HepG2 (cell line): Measurements from ENCODE around the gene IGLL1. TPM values are rescaled to one million over a fixed set of nuclear protein-coding genes. Genes with fewer than 3 reads are reported as not detected.
A peak's percentile ranks its signal among the peaks of the same experiment; 100 is the strongest.

Experiments
- CCDC6 ChIP-seq: sonication (generic); formaldehyde crosslinking; IDR thresholded peaks from 2 replicates; pipeline ENCODE4 v1.8.1; 2022; ENCODE audit warnings: mild to moderate bottlenecking, missing genetic modification reagents, moderate library complexity
- CREM ChIP-seq, 2 experiments: sonication (generic) in 1 of 2; formaldehyde crosslinking in 1 of 2; IDR thresholded peaks; 2 replicates each; pipeline versions ENCODE4 v1.4.0 to v1.6.1; 2016 to 2020; ENCODE audit warnings: antibody characterized with exemption in 1 of 2, mild to moderate bottlenecking in 1 of 2, missing genetic modification reagents in 1 of 2
- FOXA1 ChIP-seq, 2 experiments: fragments of 450-650 bp in 1 of 2; sonication (generic) in 1 of 2; formaldehyde crosslinking in 1 of 2; IDR thresholded peaks; 2 replicates each; pipeline versions ENCODE4 v1.4.0 to v1.6.1; 2016 to 2020; ENCODE audit warnings: missing genetic modification reagents in 1 of 2
- FOXC1 ChIP-seq: sonication (generic); formaldehyde crosslinking; IDR thresholded peaks from 2 replicates; pipeline ENCODE4 v1.8.0; 2022; ENCODE audit warnings: mild to moderate bottlenecking, missing genetic modification reagents, borderline replicate concordance
- JDP2 ChIP-seq: sonication (generic); formaldehyde crosslinking; IDR thresholded peaks from 2 replicates; pipeline ENCODE4 v1.8.1; 2022; ENCODE audit warnings: missing genetic modification reagents, borderline replicate concordance
- KLF15 ChIP-seq: sonication (generic); formaldehyde crosslinking; IDR thresholded peaks from 2 replicates; pipeline ENCODE4 v1.8.1; 2023; ENCODE audit warnings: borderline replicate concordance, mild to moderate bottlenecking, inconsistent platforms, missing genetic modification reagents, mixed read lengths
- KLF16 ChIP-seq, 2 experiments: sonication (generic) in 1 of 2; formaldehyde crosslinking in 1 of 2; IDR thresholded peaks; 2 replicates each; pipeline versions ENCODE4 v1.6.1 to v1.8.0; 2016 to 2023; ENCODE audit warnings: missing genetic modification reagents in 2 of 2, missing compliant biosample characterization in 1 of 2
- LCORL ChIP-seq, 2 experiments: fragments of 450-650 bp in 1 of 2; sonication (generic) in 1 of 2; formaldehyde crosslinking in 1 of 2; IDR thresholded peaks; 2 replicates each; pipeline versions ENCODE4 v1.5.0 to v1.6.1; 2017 to 2020; ENCODE audit warnings: antibody characterized with exemption in 1 of 2, missing genetic modification reagents in 1 of 2
- MAFK ChIP-seq, 2 experiments: IDR thresholded peaks in 1 of 2; conservative IDR thresholded peaks in 1 of 2; 2 replicates each; pipeline ENCODE4 v1.6.1; 2011; ENCODE audit warnings: improper control_type of control experiment in 2 of 2, low read length in 2 of 2
- MYNN ChIP-seq: sonication (generic); formaldehyde crosslinking; IDR thresholded peaks from 2 replicates; pipeline ENCODE4 v1.4.0; 2020; ENCODE audit warnings: mild to moderate bottlenecking, low read depth, missing genetic modification reagents
- NR1H2 ChIP-seq: sonication (generic); formaldehyde crosslinking; IDR thresholded peaks from 2 replicates; pipeline ENCODE4 v1.8.1; 2022; ENCODE audit warnings: low read depth, missing genetic modification reagents, borderline replicate concordance
- RBAK ChIP-seq: sonication (generic); formaldehyde crosslinking; IDR thresholded peaks from 2 replicates; pipeline ENCODE4 v1.5.1; 2020; ENCODE audit warnings: mild to moderate bottlenecking, missing genetic modification reagents
- RFXAP ChIP-seq: sonication (generic); formaldehyde crosslinking; IDR thresholded peaks from 2 replicates; pipeline ENCODE4 v1.4.0; 2020; ENCODE audit warnings: missing genetic modification reagents, borderline replicate concordance
- SNAPC2 ChIP-seq: sonication (generic); formaldehyde crosslinking; IDR thresholded peaks from 2 replicates; pipeline ENCODE4 v1.8.1; 2022; ENCODE audit warnings: mild to moderate bottlenecking, missing genetic modification reagents
- SYNCRIP ChIP-seq: fragments of 200-400 bp; formaldehyde crosslinking; IDR thresholded peaks from 2 replicates; pipeline ENCODE4 v1.6.1; 2018; ENCODE audit warnings: mild to moderate bottlenecking, low read depth, low read length; ENCODE audit not compliant: insufficient read depth
- TCF7L2 ChIP-seq: IDR thresholded peaks from 2 replicates; pipeline ENCODE4 v1.6.1; 2011; ENCODE audit warnings: mild to moderate bottlenecking, low read depth, low read length, moderate library complexity
- ZNF3 ChIP-seq: IDR thresholded peaks from 2 replicates; pipeline ENCODE4 v1.7.0; 2017; ENCODE audit warnings: inconsistent platforms
- ZNF383 ChIP-seq: sonication (generic); formaldehyde crosslinking; IDR thresholded peaks from 2 replicates; pipeline ENCODE4 v1.4.0; 2020; ENCODE audit warnings: missing genetic modification reagents, mild to moderate bottlenecking, borderline replicate concordance
- ZNF720 ChIP-seq: sonication (generic); formaldehyde crosslinking; IDR thresholded peaks from 2 replicates; pipeline ENCODE4 v1.4.0; 2020; ENCODE audit warnings: missing genetic modification reagents
- ZNF768 ChIP-seq: sonication (generic); formaldehyde crosslinking; IDR thresholded peaks from 2 replicates; pipeline ENCODE4 v1.4.0; 2020; ENCODE audit warnings: missing genetic modification reagents
- ZNF891 ChIP-seq: sonication (generic); formaldehyde crosslinking; IDR thresholded peaks from 2 replicates; pipeline ENCODE4 v1.5.0; 2020; ENCODE audit warnings: mild to moderate bottlenecking, missing genetic modification reagents
- polyA plus RNA-seq, 8 experiments: library from polyadenylated mRNA; depleted of rRNA in 3 of 8; stranded (reverse) in 7 of 8; unstranded in 1 of 8; fragments of >200 nt; fragmentation: Illumina TruSeq in 4 of 8; extraction: Trizol in 4 of 8; gene quantifications; 2 replicates each; pipeline versions ENCODE4 v1.2.1 to v1.2.3, GENCODE V29; 2011 to 2016; ENCODE audit warnings: low read depth in 4 of 8, missing spikeins in 1 of 8, mixed read lengths in 1 of 8; ENCODE audit not compliant: insufficient read depth in 1 of 8
- total RNA-seq, 5 experiments: library from RNA; depleted of rRNA; stranded (reverse); fragments of >200 nt; fragmentation: Illumina TruSeq; extraction: Trizol; gene quantifications; 2 replicates each; pipeline ENCODE4 v1.2.3, GENCODE V29; 2016; ENCODE audit warnings: low read depth in 1 of 5
- TF ChIP-seq, protein P1 (sequence below): sonication (generic); formaldehyde crosslinking; IDR thresholded peaks from 2 replicates; pipeline ENCODE4 v1.8.0; 2022; ENCODE audit warnings: mild to moderate bottlenecking, missing genetic modification reagents, borderline replicate concordance
- TF ChIP-seq, protein P2 (sequence below): sonication (generic); formaldehyde crosslinking; IDR thresholded peaks from 2 replicates; pipeline ENCODE4 v1.4.0; 2020; ENCODE audit warnings: missing genetic modification reagents
- TF ChIP-seq, protein P3 (sequence below): sonication (generic); formaldehyde crosslinking; IDR thresholded peaks from 2 replicates; pipeline ENCODE4 v1.4.0; 2020; ENCODE audit warnings: missing genetic modification reagents
- TF ChIP-seq, protein P4 (sequence below): sonication (generic); formaldehyde crosslinking; conservative IDR thresholded peaks from 2 replicates; pipeline ENCODE4 v1.4.0; 2020; ENCODE audit warnings: missing genetic modification reagents

Gene IGLL1
- total and polyA plus RNA-seq, 2 of the 13 experiments (the other 11 are each of a cell fraction or from before 2014, with no cell fraction given), result not detected

DNA sequence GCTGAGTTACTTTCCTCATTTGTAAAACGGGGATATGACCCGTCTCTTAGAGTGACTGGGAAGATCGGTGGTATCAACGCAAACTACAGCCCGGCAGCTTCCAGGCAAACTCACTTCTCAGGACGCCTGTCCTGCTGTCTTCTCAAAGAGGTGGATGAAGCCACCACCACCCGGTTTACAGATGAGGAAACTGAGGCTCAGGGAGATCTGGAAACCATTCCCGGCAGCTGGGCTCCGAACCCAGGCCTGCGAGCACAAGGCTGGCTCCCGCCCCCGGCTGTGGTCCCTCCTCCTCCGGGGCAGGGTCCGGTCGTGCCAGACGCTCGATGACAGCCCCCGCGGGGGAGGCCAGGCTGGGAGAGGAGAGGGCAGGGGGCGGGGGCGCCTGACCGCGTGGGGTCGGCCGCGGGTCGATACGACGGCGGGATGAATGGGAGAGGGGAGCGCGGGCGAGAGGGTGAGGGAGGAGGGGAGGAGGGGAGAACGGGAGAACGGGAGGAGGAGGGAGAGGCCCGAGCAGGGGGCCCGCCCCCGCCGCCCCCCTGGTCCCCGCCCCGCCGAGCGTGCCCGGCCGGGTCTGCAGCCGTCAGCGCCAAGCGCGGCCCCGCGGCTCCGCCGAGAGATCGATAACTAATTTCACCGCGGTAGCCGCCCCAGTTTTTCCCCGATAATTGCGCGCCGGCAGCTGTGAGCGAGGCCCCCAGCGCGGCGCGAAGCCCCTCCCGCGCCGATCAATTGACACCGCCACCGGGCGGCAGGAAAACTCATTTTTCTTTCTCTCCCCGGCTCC, 14.0 kb downstream of the IGLL1 start (continued):
- TF ChIP-seq, protein P1, sequence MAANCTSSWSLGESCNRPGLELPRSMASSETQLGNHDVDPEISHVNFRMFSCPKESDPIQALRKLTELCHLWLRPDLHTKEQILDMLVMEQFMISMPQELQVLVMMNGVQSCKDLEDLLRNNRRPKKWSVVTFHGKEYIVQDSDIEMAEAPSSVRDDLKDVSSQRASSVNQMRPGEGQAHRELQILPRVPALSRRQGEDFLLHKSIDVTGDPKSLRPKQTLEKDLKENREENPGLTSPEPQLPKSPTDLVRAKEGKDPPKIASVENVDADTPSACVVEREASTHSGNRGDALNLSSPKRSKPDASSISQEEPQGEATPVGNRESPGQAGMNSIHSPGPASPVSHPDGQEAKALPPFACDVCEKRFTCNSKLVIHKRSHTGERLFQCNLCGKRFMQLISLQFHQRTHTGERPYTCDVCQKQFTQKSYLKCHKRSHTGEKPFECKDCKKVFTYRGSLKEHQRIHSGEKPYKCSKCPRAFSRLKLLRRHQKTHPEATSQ (CRISPR knock-in tag), result no peak
- TF ChIP-seq RBAK (CRISPR knock-in tag) (no peak), SYNCRIP (no peak), FOXA1 (IDR thresholded peaks at IDR 0.05) (no peak), FOXA1 (CRISPR knock-in tag; IDR thresholded peaks at IDR 0.05) (no peak), ZNF3 (CRISPR knock-in tag) (no peak), CCDC6 (CRISPR knock-in tag) (no peak), NR1H2 (CRISPR knock-in tag) (no peak), LCORL (IDR thresholded peaks at IDR 0.05) (no peak), LCORL (CRISPR knock-in tag; IDR thresholded peaks at IDR 0.05) (no peak), JDP2 (CRISPR knock-in tag) (no peak; the same call in 1 of the 2 replicates), ZNF891 (no peak), CREM (IDR thresholded peaks at IDR 0.05) (no peak), CREM (CRISPR knock-in tag; IDR thresholded peaks at IDR 0.05) (no peak), ZNF720 (no peak), KLF16 (CRISPR knock-in tag; IDR thresholded peaks at IDR 0.05) (no peak), MYNN (no peak), SNAPC2 (no peak), FOXC1 (CRISPR knock-in tag) (no peak), MAFK (conservative IDR thresholded peaks at IDR 0.05 in 1 of 2, IDR thresholded peaks at IDR 0.05 in 1 of 2; ENCODE audit: low read length in 2 of 2) (no peak), KLF15 (CRISPR knock-in tag) (no peak), RFXAP (CRISPR knock-in tag) (no peak), ZNF383 (no peak), TCF7L2 (no peak), ZNF768 (no peak)
- TF ChIP-seq, protein P2, sequence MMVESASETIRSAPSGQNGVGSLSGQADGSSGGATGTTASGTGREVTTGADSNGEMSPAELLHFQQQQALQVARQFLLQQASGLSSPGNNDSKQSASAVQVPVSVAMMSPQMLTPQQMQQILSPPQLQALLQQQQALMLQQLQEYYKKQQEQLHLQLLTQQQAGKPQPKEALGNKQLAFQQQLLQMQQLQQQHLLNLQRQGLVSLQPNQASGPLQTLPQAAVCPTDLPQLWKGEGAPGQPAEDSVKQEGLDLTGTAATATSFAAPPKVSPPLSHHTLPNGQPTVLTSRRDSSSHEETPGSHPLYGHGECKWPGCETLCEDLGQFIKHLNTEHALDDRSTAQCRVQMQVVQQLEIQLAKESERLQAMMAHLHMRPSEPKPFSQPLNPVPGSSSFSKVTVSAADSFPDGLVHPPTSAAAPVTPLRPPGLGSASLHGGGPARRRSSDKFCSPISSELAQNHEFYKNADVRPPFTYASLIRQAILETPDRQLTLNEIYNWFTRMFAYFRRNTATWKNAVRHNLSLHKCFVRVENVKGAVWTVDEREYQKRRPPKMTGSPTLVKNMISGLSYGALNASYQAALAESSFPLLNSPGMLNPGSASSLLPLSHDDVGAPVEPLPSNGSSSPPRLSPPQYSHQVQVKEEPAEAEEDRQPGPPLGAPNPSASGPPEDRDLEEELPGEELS (CRISPR knock-in tag), result peak; percentile 22; the same call in 1 of the 2 replicates
- TF ChIP-seq, protein P3, sequence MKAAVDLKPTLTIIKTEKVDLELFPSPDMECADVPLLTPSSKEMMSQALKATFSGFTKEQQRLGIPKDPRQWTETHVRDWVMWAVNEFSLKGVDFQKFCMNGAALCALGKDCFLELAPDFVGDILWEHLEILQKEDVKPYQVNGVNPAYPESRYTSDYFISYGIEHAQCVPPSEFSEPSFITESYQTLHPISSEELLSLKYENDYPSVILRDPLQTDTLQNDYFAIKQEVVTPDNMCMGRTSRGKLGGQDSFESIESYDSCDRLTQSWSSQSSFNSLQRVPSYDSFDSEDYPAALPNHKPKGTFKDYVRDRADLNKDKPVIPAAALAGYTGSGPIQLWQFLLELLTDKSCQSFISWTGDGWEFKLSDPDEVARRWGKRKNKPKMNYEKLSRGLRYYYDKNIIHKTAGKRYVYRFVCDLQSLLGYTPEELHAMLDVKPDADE (CRISPR knock-in tag), result no peak
- TF ChIP-seq, protein P4, sequence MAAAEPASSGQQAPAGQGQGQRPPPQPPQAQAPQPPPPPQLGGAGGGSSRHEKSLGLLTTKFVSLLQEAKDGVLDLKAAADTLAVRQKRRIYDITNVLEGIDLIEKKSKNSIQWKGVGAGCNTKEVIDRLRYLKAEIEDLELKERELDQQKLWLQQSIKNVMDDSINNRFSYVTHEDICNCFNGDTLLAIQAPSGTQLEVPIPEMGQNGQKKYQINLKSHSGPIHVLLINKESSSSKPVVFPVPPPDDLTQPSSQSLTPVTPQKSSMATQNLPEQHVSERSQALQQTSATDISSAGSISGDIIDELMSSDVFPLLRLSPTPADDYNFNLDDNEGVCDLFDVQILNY, result no peak
